Endometrial microvascular endothelial cells (primary cell): ENCODE results near the gene HBA2. TPM values are rescaled to one million over a fixed set of nuclear protein-coding genes. Genes with fewer than 3 reads are reported as not detected.
"Not testable (repeated sequence)": the region's sequence is repeated elsewhere in the genome, so short reads cannot be mapped to it uniquely, and the experiment has no call there.

Experiments
- in situ Hi-C: cut with HindIII; loops from 2 replicates; pipeline ENCODE4 v1.10.0; 2017; ENCODE audit warnings: low sequenced_read_pairs, low pct_unique_long_range_greater_than_20kb; ENCODE audit errors: inconsistent ontology term
- total RNA-seq: library from RNA; depleted of rRNA; stranded (reverse); fragments of >200 nt; gene quantifications from one replicate; pipeline ENCODE4 v1.2.3, GENCODE V29; 2015; ENCODE audit errors: inconsistent ontology term

Gene HBA2
- not detected for total RNA-seq

- in situ Hi-C loops, result not testable (repeated sequence)
Observed at GRCh38 chr16:172374-172941, at the start of gene HBA2. Gene HBA2, plus strand, starts transcription at chr16:172876. Its CDS starts 37 bp downstream, at chr16:172913.

- in situ Hi-C loops, result not testable (repeated sequence)
Observed at GRCh38 chr16:123558-124350, 48.9 kb upstream of the HBA2 start.

- in situ Hi-C loops, result no loop called here
Observed at GRCh38 chr16:125011-125410, 47.7 kb upstream of the HBA2 start.

GRCh38 chr16:129075-129474 is 43.6 kb upstream of the HBA2 start:
- in situ Hi-C loops, result no loop called here

- in situ Hi-C loops, result no loop called here
Observed at GRCh38 chr16:130533-131173, 42.0 kb upstream of the HBA2 start.

- in situ Hi-C loops, result no loop called here
Observed at GRCh38 chr16:132120-132519, 40.6 kb upstream of the HBA2 start.

GRCh38 chr16:133716-134115 is 39.0 kb upstream of the HBA2 start:
- in situ Hi-C loops, result no loop called here

GRCh38 chr16:138049-138417 is 34.6 kb upstream of the HBA2 start:
- in situ Hi-C loops, result no loop called here

GRCh38 chr16:140175-140857 is 32.4 kb upstream of the HBA2 start:
- in situ Hi-C loops, result no loop called here

- in situ Hi-C loops, result no loop called here
Observed at GRCh38 chr16:142405-142967, 30.2 kb upstream of the HBA2 start.

- in situ Hi-C loops, result no loop called here
Observed at GRCh38 chr16:143047-143446, 29.6 kb upstream of the HBA2 start.

- in situ Hi-C loops, result no loop called here
Observed at GRCh38 chr16:143456-143855, 29.2 kb upstream of the HBA2 start.

GRCh38 chr16:144797-145252 is 27.9 kb upstream of the HBA2 start:
- in situ Hi-C loops, result no loop called here

GRCh38 chr16:146646-147045 is 26.0 kb upstream of the HBA2 start:
- in situ Hi-C loops, result no loop called here

GRCh38 chr16:149024-149660 is 23.5 kb upstream of the HBA2 start:
- in situ Hi-C loops, result no loop called here

- in situ Hi-C loops, result no loop called here
Observed at GRCh38 chr16:152141-153128, 20.2 kb upstream of the HBA2 start, which contains the start of gene HBZ. Gene HBZ, plus strand, starts transcription at chr16:152644. Its CDS starts 266 bp downstream, at chr16:152910.

GRCh38 chr16:153129-153521 is 19.6 kb upstream of the HBA2 start:
- in situ Hi-C loops, result not testable (repeated sequence)
